Breast epithelium (tissue), 4 donors: ENCODE measurements around the gene SNIP1. TPM values are rescaled to one million over a fixed set of nuclear protein-coding genes. Genes with fewer than 3 reads are reported as not detected.
"Not testable (repeated sequence)": the region's sequence is repeated elsewhere in the genome, so short reads cannot be mapped to it uniquely, and the experiment has no call there.

Experiments used
- DNase-seq, 2 donors: peaks; one replicate each; pipeline ENCODE4 v3.0.0-alpha.2; 2019; ENCODE audit warnings: low spot score in 2 of 2
- H3K27ac ChIP-seq, 2 donors: fragments of 200-600 bp; sonication (generic) in 1 of 2; one replicate each; pipeline ENCODE4 v1.5.1; 2016 to 2019; ENCODE audit warnings: mild to moderate bottlenecking in 1 of 2
- H3K27me3 ChIP-seq, 2 donors: fragments of 200-600 bp; sonication (generic) in 1 of 2; one replicate each; pipeline versions ENCODE4 v1.5.1 to v1.6.0; 2017 to 2019; ENCODE audit warnings: control low read depth in 1 of 2, mild to moderate bottlenecking in 1 of 2
- H3K36me3 ChIP-seq: fragments of 200-600 bp; one replicate; pipeline ENCODE4 v1.5.1; 2019
- H3K4me1 ChIP-seq, 2 donors: fragments of 200-600 bp; sonication (generic); one replicate each; pipeline ENCODE4 v1.5.1; 2016 to 2019; ENCODE audit warnings: control low read depth in 1 of 2
- H3K4me3 ChIP-seq, 3 donors: fragments of 200-600 bp; sonication (generic); 1 replicate in 2 of 3; 2 replicates in 1 of 3; pipeline ENCODE4 v1.5.1; 2016 to 2019; ENCODE audit warnings: mild to moderate bottlenecking in 3 of 3, moderate library complexity in 2 of 3
- H3K9me3 ChIP-seq, 2 donors: fragments of 200-600 bp; sonication (generic) in 1 of 2; one replicate each; pipeline ENCODE4 v1.5.1; 2016 to 2019; ENCODE audit warnings: control low read depth in 1 of 2
- POLR2A ChIP-seq: fragments of 450-650 bp; IDR thresholded peaks from one replicate; pipeline ENCODE4 v1.6.1; 2016; ENCODE audit warnings: antibody characterized with exemption, mild to moderate bottlenecking, moderate library complexity
- POLR2AphosphoS5 ChIP-seq, 3 donors: sonication (generic); formaldehyde crosslinking; IDR thresholded peaks; one replicate each; pipeline ENCODE4 v1.6.1; 2017; ENCODE audit warnings: antibody characterized with exemption in 3 of 3
- intact Hi-C: fragments of 100-400 bp; cut with DNase I; formaldehyde crosslinking; loops from one replicate; pipeline ENCODE4 v1.15.1; 2023; ENCODE audit warnings: low total_unique reads
- total RNA-seq, 3 donors: library from RNA; depleted of rRNA; stranded (reverse); fragments of >200 nt; gene quantifications; one replicate each; pipeline ENCODE4 v1.1.0, GENCODE V29; 2016
- TF ChIP-seq, protein P1 (sequence below), 3 donors: fragments of 450-650 bp; IDR thresholded peaks; one replicate each; pipeline ENCODE4 v1.5.1; 2016 to 2017; ENCODE audit warnings: antibody characterized with exemption in 3 of 3, mild to moderate bottlenecking in 3 of 3, moderate library complexity in 3 of 3

The SNIP1 gene
- total RNA-seq, 3 donors from 2014 or later = 11.4 to 22.7 (median 14.7) TPM

DNA sequence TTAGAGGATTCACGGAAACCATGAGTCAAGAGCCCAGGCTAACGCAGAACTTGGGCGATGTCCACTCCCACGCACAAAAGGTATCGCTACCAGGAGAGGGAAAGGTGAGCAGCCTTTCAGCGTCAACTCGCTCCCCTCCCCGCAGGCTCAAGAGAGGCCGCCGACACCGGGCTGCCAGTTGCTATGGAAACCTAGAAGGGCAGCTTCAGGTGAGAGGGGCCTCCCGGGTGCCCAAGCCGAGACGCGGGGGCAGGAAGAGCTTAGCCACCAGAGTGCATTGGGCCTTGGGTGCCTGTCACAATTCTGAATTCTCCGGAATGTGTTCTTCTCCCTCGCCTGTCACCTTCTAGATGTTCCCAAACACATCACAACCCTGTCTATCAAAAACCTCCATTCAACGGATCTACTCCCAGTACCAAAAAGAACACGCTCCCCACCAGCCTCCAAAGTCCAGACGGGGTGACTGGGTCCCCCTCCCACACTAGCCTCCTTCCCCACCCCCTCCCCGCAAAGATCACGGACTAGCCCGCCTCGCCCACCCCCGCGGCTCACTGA lies 40.2 kb downstream of the SNIP1 start:
- Histone ChIP-seq H3K4me3 (peak overlapping the region; percentile 95 to 96 (median 96)), H3K27ac (peak overlapping the region; percentile 94 to 98), H3K36me3 (no peaks in the 10 kb centered on the region), H3K9me3 (no peaks in the 10 kb centered on the region), H3K4me1 (peaks cover 0 to 4% of the 10 kb centered on the region in 2 donors), H3K27me3 (no peaks in the 10 kb centered on the region)
- TF ChIP-seq POLR2AphosphoS5 (IDR thresholded peaks at IDR 0.05) (no peak), POLR2A (no peak)
- TF ChIP-seq, protein P1, sequence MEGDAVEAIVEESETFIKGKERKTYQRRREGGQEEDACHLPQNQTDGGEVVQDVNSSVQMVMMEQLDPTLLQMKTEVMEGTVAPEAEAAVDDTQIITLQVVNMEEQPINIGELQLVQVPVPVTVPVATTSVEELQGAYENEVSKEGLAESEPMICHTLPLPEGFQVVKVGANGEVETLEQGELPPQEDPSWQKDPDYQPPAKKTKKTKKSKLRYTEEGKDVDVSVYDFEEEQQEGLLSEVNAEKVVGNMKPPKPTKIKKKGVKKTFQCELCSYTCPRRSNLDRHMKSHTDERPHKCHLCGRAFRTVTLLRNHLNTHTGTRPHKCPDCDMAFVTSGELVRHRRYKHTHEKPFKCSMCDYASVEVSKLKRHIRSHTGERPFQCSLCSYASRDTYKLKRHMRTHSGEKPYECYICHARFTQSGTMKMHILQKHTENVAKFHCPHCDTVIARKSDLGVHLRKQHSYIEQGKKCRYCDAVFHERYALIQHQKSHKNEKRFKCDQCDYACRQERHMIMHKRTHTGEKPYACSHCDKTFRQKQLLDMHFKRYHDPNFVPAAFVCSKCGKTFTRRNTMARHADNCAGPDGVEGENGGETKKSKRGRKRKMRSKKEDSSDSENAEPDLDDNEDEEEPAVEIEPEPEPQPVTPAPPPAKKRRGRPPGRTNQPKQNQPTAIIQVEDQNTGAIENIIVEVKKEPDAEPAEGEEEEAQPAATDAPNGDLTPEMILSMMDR (IDR thresholded peaks at IDR 0.05) = no peak
- intact Hi-C loops = no loop called here
- peak in 1 of 2 donors; percentile 22 for DNase-seq

- intact Hi-C loops = no loop called here
- Histone ChIP-seq H3K36me3 (no peaks in the 10 kb centered on the region), H3K4me1 (no peaks in the 10 kb centered on the region), H3K27ac (no peak overlapping the region), H3K27me3 (no peaks in the 10 kb centered on the region), H3K4me3 (no peak overlapping the region), H3K9me3 (no peaks in the 10 kb centered on the region)
- TF ChIP-seq POLR2AphosphoS5 (IDR thresholded peaks at IDR 0.05) = no peak
- no peak for TF ChIP-seq POLR2A
- TF ChIP-seq, protein P1 (IDR thresholded peaks at IDR 0.05) = no peak
- no peak for DNase-seq
These were observed 44.9 kb downstream of the SNIP1 start for GRCh38 chr1:37509181-37509580.

DNA sequence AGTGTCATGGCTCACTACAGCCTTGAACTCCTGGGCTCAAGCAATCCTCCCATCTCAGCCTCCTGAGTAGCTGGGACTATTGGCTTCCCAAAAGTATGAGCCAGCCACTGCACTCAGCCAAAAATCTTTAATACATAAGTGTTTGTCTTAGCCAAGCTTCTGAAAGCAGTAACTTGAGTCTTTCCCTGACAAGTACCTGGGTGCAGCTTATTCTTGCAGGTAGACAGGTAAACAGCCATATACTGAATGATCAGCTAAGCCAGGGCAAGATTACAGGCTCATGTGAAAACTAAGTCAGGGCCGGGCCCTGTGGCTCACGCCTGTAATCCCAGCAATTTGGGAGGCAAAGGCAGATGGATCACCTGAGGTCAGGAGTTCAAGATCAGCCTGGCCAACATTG lies 47.4 kb downstream of the SNIP1 start:
- intact Hi-C loops = no loop called here
- no peak overlapping the region for H3K27ac ChIP-seq
- no peak for TF ChIP-seq POLR2AphosphoS5 (IDR thresholded peaks at IDR 0.05)
- TF ChIP-seq, protein P1 (IDR thresholded peaks at IDR 0.05) = no peak
- no peak for TF ChIP-seq POLR2A
- no peaks in the 10 kb centered on the region for H3K9me3 ChIP-seq
- H3K27me3 ChIP-seq = no peaks in the 10 kb centered on the region
- H3K36me3 ChIP-seq = no peaks in the 10 kb centered on the region
- no peak for DNase-seq
- no peak overlapping the region for H3K4me3 ChIP-seq
- no peaks in the 10 kb centered on the region for H3K4me1 ChIP-seq

- H3K4me1 ChIP-seq, H3K4me3 ChIP-seq, DNase-seq, H3K9me3 ChIP-seq, intact Hi-C loops, H3K36me3 ChIP-seq, H3K27ac ChIP-seq, H3K27me3 ChIP-seq: not testable (repeated sequence)
These were observed 51.3 kb downstream of the SNIP1 start for GRCh38 chr1:37502791-37503190.

DNA sequence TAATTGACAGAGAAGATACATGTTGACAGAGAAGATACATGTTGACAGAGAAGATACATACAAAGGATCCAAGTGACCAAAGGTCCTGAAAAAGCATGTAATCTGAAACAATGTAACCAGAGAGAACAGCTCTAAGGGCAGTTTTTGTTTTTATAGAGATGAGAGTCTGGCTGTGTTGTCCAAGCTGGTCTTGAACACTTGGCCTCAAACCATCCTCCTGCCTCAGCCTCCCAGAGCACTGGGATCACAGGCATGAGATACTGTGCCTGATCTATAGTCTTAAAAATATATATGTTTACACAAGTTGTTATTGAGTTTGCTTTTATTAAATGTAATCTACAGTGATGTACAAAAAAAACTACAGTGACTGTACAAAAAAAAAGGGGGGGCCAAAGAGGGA lies 52.0 kb downstream of the SNIP1 start:
- H3K27ac ChIP-seq = no peak overlapping the region
- H3K4me3 ChIP-seq = no peak overlapping the region
- TF ChIP-seq, protein P1 (IDR thresholded peaks at IDR 0.05) = no peak
- no peak for TF ChIP-seq POLR2AphosphoS5 (IDR thresholded peaks at IDR 0.05)
- TF ChIP-seq POLR2A = no peak
- no peaks in the 10 kb centered on the region for H3K36me3 ChIP-seq
- no peak for DNase-seq
- no peaks in the 10 kb centered on the region for H3K27me3 ChIP-seq
- intact Hi-C loops = no loop called here
- peaks cover 0 to 14% of the 10 kb centered on the region in 2 donors for H3K4me1 ChIP-seq
- no peaks in the 10 kb centered on the region for H3K9me3 ChIP-seq

- intact Hi-C loops = no loop called here
- Histone ChIP-seq H3K4me3 (no peak overlapping the region), H3K27me3 (no peaks in the 10 kb centered on the region), H3K27ac (no peak overlapping the region), H3K4me1 (peaks cover 0 to 14% of the 10 kb centered on the region in 2 donors), H3K36me3 (no peaks in the 10 kb centered on the region), H3K9me3 (no peaks in the 10 kb centered on the region)
- TF ChIP-seq POLR2A = no peak
- DNase-seq = no peak
These were observed 52.4 kb downstream of the SNIP1 start for GRCh38 chr1:37501661-37502060.
